GM12878 (cell line): ENCODE data around the gene FAIM. TPM values are rescaled to one million over a fixed set of nuclear protein-coding genes. Genes with fewer than 3 reads are reported as not detected.

ENCODE experiments used
- CEBPZ ChIP-seq: fragments of 150-350 bp; IDR thresholded peaks from 2 replicates; pipeline ENCODE4 v1.6.1; 2016; ENCODE audit warnings: low read depth, low read length
- DPF2 ChIP-seq: fragments of 450-650 bp; IDR thresholded peaks from 2 replicates; pipeline ENCODE4 v1.6.1; 2017; ENCODE audit warnings: mild to moderate bottlenecking
- EED ChIP-seq: sonication (generic); IDR thresholded peaks from 2 replicates; pipeline ENCODE4 v1.6.1; 2016; ENCODE audit warnings: antibody characterized with exemption, low read depth
- EP300 ChIP-seq, 2 experiments: fragments of 150-350 bp in 1 of 2; IDR thresholded peaks; 2 replicates each; pipeline ENCODE4 v1.6.1; 2011 to 2012; ENCODE audit warnings: low read depth in 2 of 2, low read length in 2 of 2, borderline replicate concordance in 1 of 2, improper control_type of control experiment in 1 of 2, inconsistent platforms in 1 of 2; ENCODE audit not compliant: control insufficient read depth in 1 of 2
- IKZF1 ChIP-seq: fragments of 450-650 bp; conservative IDR thresholded peaks from 2 replicates; pipeline ENCODE4 v1.6.1; 2017; ENCODE audit warnings: antibody characterized with exemption, mild to moderate bottlenecking
- IKZF2 ChIP-seq, 2 experiments: fragments of 450-650 bp; IDR thresholded peaks; 2 replicates each; pipeline ENCODE4 v1.6.1; 2017; ENCODE audit warnings: mild to moderate bottlenecking in 2 of 2, moderate library complexity in 2 of 2
- MTA2 ChIP-seq: fragments of 450-650 bp; IDR thresholded peaks from 2 replicates; pipeline ENCODE4 v1.6.1; 2016; ENCODE audit warnings: low read depth, mild to moderate bottlenecking, moderate library complexity
- SIX5 ChIP-seq: IDR thresholded peaks from 2 replicates; pipeline ENCODE4 v1.6.1; 2011; ENCODE audit warnings: mild to moderate bottlenecking, low read depth, low read length, moderate library complexity; ENCODE audit not compliant: severe bottlenecking
- TCF3 ChIP-seq: IDR thresholded peaks from 2 replicates; pipeline ENCODE4 v1.6.1; 2012; ENCODE audit warnings: low read depth, mild to moderate bottlenecking, low read length, borderline replicate concordance; ENCODE audit not compliant: insufficient read depth
- ZNF24 ChIP-seq: fragments of 450-650 bp; IDR thresholded peaks from 2 replicates; pipeline ENCODE4 v1.6.1; 2017; ENCODE audit warnings: antibody characterized with exemption, mild to moderate bottlenecking
- polyA plus RNA-seq, 11 experiments: library from polyadenylated mRNA; depleted of rRNA in 4 of 11; unstranded in 6 of 11; stranded (reverse) in 5 of 11; fragments of >200 nt; fragmentation: Nextera tagmentation in 4 of 11; fragmentation: Illumina TruSeq in 1 of 11; extraction: Ambion mirVana in 4 of 11; extraction: Trizol in 1 of 11; gene quantifications; 1 replicate in 1 of 11; 2 replicates in 10 of 11; pipeline versions ENCODE4 v1.2.1 to v1.2.3, GENCODE V29; 2011 to 2016; ENCODE audit warnings: inconsistent platforms in 2 of 11, missing spikeins in 2 of 11, low read depth in 1 of 11
- total RNA-seq, 4 experiments: library from RNA; depleted of rRNA in 3 of 4; stranded (reverse); fragments of >200 nt in 3 of 4; fragmentation: Illumina TruSeq in 1 of 4; extraction: Trizol in 1 of 4; gene quantifications; 2 replicates each; pipeline versions ENCODE4 v1.2.1 to v1.2.3, GENCODE V29; 2013 to 2021
- TF ChIP-seq, protein P1 (sequence below): fragments of 450-650 bp; conservative IDR thresholded peaks from 2 replicates; pipeline ENCODE4 v1.6.1; 2017; ENCODE audit warnings: mild to moderate bottlenecking, moderate library complexity

FAIM gene
- total and polyA plus RNA-seq, 10 of the 15 experiments (the other 5 are each of a cell fraction or from before 2014, with no cell fraction given) = 9.3 to 34.0 (median 23.5) TPM

DNA sequence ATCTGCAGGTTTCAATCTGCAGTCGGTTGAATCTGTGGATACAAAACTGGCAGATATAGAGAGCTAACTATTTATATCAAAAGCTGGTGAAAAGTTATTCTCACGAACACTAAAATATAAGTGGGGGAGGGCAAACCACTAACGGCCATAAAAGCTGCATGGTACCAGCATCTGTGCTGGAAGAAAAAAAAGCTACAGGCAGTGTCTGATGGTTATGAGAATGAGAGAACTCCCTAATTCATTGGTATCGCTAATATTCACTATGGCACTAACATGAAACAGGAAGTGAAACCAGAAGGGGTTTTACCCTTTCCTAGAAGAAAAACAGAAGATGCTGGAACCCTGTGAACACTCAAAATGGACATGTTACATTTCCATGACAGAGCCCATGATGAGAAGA is 30.4 kb upstream of the FAIM start (continued):
- TF ChIP-seq, protein P1, sequence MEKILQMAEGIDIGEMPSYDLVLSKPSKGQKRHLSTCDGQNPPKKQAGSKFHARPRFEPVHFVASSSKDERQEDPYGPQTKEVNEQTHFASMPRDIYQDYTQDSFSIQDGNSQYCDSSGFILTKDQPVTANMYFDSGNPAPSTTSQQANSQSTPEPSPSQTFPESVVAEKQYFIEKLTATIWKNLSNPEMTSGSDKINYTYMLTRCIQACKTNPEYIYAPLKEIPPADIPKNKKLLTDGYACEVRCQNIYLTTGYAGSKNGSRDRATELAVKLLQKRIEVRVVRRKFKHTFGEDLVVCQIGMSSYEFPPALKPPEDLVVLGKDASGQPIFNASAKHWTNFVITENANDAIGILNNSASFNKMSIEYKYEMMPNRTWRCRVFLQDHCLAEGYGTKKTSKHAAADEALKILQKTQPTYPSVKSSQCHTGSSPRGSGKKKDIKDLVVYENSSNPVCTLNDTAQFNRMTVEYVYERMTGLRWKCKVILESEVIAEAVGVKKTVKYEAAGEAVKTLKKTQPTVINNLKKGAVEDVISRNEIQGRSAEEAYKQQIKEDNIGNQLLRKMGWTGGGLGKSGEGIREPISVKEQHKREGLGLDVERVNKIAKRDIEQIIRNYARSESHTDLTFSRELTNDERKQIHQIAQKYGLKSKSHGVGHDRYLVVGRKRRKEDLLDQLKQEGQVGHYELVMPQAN = no peak
- TF ChIP-seq EED (no peak), MTA2 (peak; percentile 53), TCF3 (no peak), IKZF2 (IDR thresholded peaks at IDR 0.05) (peak; percentile 78 to 80), EP300 (IDR thresholded peaks at IDR 0.05; ENCODE audit: borderline replicate concordance in 1 of 2, control insufficient read depth in 1 of 2, low read depth in 2 of 2, low read length in 2 of 2) (peak in 1 of 2 experiments; percentile 74; a peak in 2 of 4 replicates), DPF2 (peak; percentile 70), IKZF1 (peak; percentile 76), SIX5 (no peak), ZNF24 (no peak), CEBPZ (no peak)
